Mesenchymal stem cell (in vitro differentiated cells and primary cell): ENCODE results near the gene DDX39B. TPM values are rescaled to one million over a fixed set of nuclear protein-coding genes. Genes with fewer than 3 reads are reported as not detected.
"Not testable (repeated sequence)": the region's sequence is repeated elsewhere in the genome, so short reads cannot be mapped to it uniquely, and the experiment has no call there.

ENCODE experiments used
- DNase-seq: peaks from one replicate; pipeline ENCODE4 v3.0.0-alpha.2; 2013
- H2AFZ ChIP-seq: one replicate; pipeline ENCODE4 v1.6.1; 2013; ENCODE audit warnings: low read depth, mild to moderate bottlenecking, control low read depth, inconsistent platforms, low read length, moderate library complexity
- H2AK5ac ChIP-seq: 2 replicates; pipeline ENCODE4 v1.6.1; 2013; ENCODE audit warnings: low read length, moderate library complexity, mild to moderate bottlenecking, inconsistent platforms; ENCODE audit not compliant: severe bottlenecking
- H2BK120ac ChIP-seq: one replicate; pipeline ENCODE4 v1.6.1; 2013; ENCODE audit warnings: low read depth, mild to moderate bottlenecking, inconsistent platforms, low read length, moderate library complexity
- H2BK12ac ChIP-seq, 2 experiments: one replicate each; pipeline ENCODE4 v1.6.1; 2013; ENCODE audit warnings: inconsistent platforms in 2 of 2, low read length in 2 of 2, mild to moderate bottlenecking in 2 of 2, moderate library complexity in 2 of 2, control low read depth in 1 of 2
- H2BK15ac ChIP-seq: one replicate; pipeline ENCODE4 v1.6.1; 2013; ENCODE audit warnings: mild to moderate bottlenecking, low read depth, inconsistent platforms; ENCODE audit not compliant: poor library complexity, severe bottlenecking
- H2BK5ac ChIP-seq: 2 replicates; pipeline ENCODE4 v1.6.1; 2013; ENCODE audit warnings: low read depth, mild to moderate bottlenecking, low read length, control low read depth, inconsistent platforms; ENCODE audit not compliant: poor library complexity, severe bottlenecking
- H3K14ac ChIP-seq, 2 experiments: one replicate each; pipeline ENCODE4 v1.6.1; 2013; ENCODE audit warnings: inconsistent platforms in 2 of 2, low read length in 2 of 2, control low read depth in 1 of 2, mild to moderate bottlenecking in 1 of 2, moderate library complexity in 1 of 2
- H3K18ac ChIP-seq, 2 experiments: one replicate each; pipeline ENCODE4 v1.6.1; 2013; ENCODE audit warnings: inconsistent platforms in 2 of 2, low read length in 2 of 2, control low read depth in 1 of 2, low read depth in 1 of 2, mild to moderate bottlenecking in 1 of 2
- H3K23ac ChIP-seq, 2 experiments: one replicate each; pipeline ENCODE4 v1.6.1; 2013; ENCODE audit warnings: inconsistent platforms in 2 of 2, low read length in 2 of 2, mild to moderate bottlenecking in 2 of 2, moderate library complexity in 2 of 2, control low read depth in 1 of 2
- H3K27ac ChIP-seq: 2 replicates; pipeline ENCODE4 v1.5.1; 2013; ENCODE audit warnings: mild to moderate bottlenecking, moderate library complexity, low read length, control low read depth, inconsistent platforms; ENCODE audit not compliant: poor library complexity, severe bottlenecking
- H3K27me3 ChIP-seq, 2 experiments: 2 replicates each; pipeline versions ENCODE4 v1.6.1 to v1.7.0; 2013; ENCODE audit warnings: low read length in 2 of 2, mild to moderate bottlenecking in 2 of 2, moderate library complexity in 2 of 2, control low read depth in 1 of 2, inconsistent platforms in 1 of 2; ENCODE audit not compliant: control insufficient read depth in 1 of 2, insufficient read depth in 1 of 2
- H3K36me3 ChIP-seq, 2 experiments: 2 replicates each; pipeline versions ENCODE4 v1.6.1 to v1.7.0; 2013; ENCODE audit warnings: low read length in 2 of 2, control low read depth in 1 of 2, inconsistent platforms in 1 of 2, low read depth in 1 of 2, mild to moderate bottlenecking in 1 of 2; ENCODE audit not compliant: insufficient read depth in 2 of 2, control insufficient read depth in 1 of 2
- H3K4ac ChIP-seq, 2 experiments: one replicate each; pipeline ENCODE4 v1.6.1; 2013; ENCODE audit warnings: inconsistent platforms in 2 of 2, low read length in 2 of 2, mild to moderate bottlenecking in 2 of 2, moderate library complexity in 2 of 2, control low read depth in 1 of 2, low read depth in 1 of 2
- H3K4me1 ChIP-seq: 2 replicates; pipeline ENCODE4 v1.6.1; 2013; ENCODE audit warnings: low read depth, low read length, control low read depth; ENCODE audit not compliant: control insufficient read depth, insufficient read depth
- H3K4me2 ChIP-seq: 2 replicates; pipeline ENCODE4 v1.6.1; 2013; ENCODE audit warnings: low read length, mild to moderate bottlenecking, inconsistent platforms; ENCODE audit not compliant: poor library complexity, severe bottlenecking
- H3K4me3 ChIP-seq, 2 experiments: 2 replicates each; pipeline versions ENCODE4 v1.5.1 to v1.7.0; 2013; ENCODE audit warnings: low read length in 2 of 2, mild to moderate bottlenecking in 2 of 2, control low read depth in 1 of 2, low read depth in 1 of 2; ENCODE audit not compliant: insufficient read depth in 1 of 2
- H3K79me1 ChIP-seq: replicated peaks from 2 replicates; pipeline ENCODE4 v1.6.1; 2013; ENCODE audit warnings: mild to moderate bottlenecking, control low read depth, low read length, inconsistent platforms; ENCODE audit not compliant: poor library complexity, severe bottlenecking
- H3K9ac ChIP-seq: 2 replicates; pipeline ENCODE4 v1.7.0; 2013; ENCODE audit warnings: mild to moderate bottlenecking, low read length, moderate library complexity
- H3K9me3 ChIP-seq: 2 replicates; pipeline ENCODE4 v1.7.0; 2013; ENCODE audit warnings: mild to moderate bottlenecking, low read length; ENCODE audit not compliant: control insufficient read depth
- H4K8ac ChIP-seq: one replicate; pipeline ENCODE4 v1.6.1; 2013; ENCODE audit warnings: inconsistent platforms, mild to moderate bottlenecking, low read length, moderate library complexity
- H4K91ac ChIP-seq: one replicate; pipeline ENCODE4 v1.6.1; 2013; ENCODE audit warnings: mild to moderate bottlenecking, low read length, inconsistent platforms
- WGBS: methylation state at CpG from one replicate; pipeline ENCODE4 v1.1.7; 2013; ENCODE audit warnings: mixed read lengths; 5-methylcytosine and 5-hydroxymethylcytosine counted together
- polyA plus RNA-seq, 2 experiments: library from polyadenylated mRNA; stranded (reverse); fragments of 200-250 nt; gene quantifications; one replicate each; pipeline ENCODE4 v1.2.3, GENCODE V29; 2013

The DDX39B gene
- polyA plus RNA-seq (2013, experiment 1 of 2), result 151 TPM
- polyA plus RNA-seq (2013, experiment 2 of 2), result 154 TPM

DNA sequence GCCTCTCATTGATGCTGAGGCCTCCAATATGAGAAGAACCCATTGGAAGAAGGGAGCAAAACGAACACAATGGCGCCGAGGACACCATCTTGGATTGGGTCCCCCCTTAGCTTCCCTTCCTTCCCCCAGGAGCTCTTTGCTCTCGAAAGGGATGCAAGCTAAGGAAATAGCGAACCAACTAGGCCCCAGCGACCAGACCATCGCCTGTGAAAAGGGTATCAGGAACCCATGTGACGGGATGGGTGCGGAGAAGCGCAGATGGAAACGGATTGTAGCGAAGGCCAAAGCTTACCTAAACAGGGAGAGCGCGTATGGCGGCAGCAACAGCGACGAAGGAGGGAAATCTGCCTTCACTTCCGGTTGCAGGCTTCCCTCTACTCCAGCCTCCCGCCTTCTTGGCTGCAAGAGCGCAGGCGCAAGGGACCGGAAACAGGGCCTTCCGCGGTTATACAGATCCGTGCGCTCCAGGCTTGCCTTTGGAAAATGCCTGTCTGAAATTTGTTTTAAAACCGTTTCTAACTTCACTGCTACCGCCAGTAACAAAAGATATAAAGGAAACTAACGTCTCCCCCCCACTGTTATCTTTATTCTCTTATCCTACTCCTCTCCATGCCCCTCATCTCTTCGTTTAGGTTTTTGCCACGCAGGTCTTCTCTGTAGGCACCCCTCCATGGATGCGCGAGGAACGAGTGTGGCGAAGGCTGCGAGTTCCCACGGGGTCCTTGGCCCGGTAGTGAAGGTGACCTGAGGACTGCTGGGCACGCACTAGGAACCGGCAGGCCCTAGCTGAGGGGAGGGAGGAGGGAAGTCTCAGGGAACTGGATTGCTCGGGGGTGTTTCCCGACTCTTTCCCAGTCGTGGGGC lies at the start of gene DDX39B:
DDX39B (minus strand) TSS at position 346 of the 864 bp plus-strand sequence. CDS start 1,471 bp downstream, outside the sequence.
- peak within 1 kb of the TSS; percentile 99 for H2BK5ac ChIP-seq
- H3K36me3 ChIP-seq, result peaks cover 20 to 41% of the 10 kb centered on the region in 2 experiments
- peak within 1 kb of the TSS; percentile 98 for H3K9ac ChIP-seq
- peak within 1 kb of the TSS; percentile 78 to 96 for H3K18ac ChIP-seq
- peak within 1 kb of the TSS; percentile 51 for H2BK120ac ChIP-seq
- peak within 1 kb of the TSS; percentile 87 for H4K91ac ChIP-seq
- H3K4me2 ChIP-seq, result peak within 1 kb of the TSS; percentile 78
- H3K27ac ChIP-seq, result peak within 1 kb of the TSS; percentile 96
- peak within 1 kb of the TSS; percentile 69 to 98 for H3K4ac ChIP-seq
- H2BK12ac ChIP-seq, result no peak within 1 kb of the TSS
- H3K79me1 ChIP-seq, result peaks cover 21% of the 10 kb centered on the region
- peak within 1 kb of the TSS; percentile 37 for H2BK15ac ChIP-seq
- peaks cover 25% of the 10 kb centered on the region for H3K4me1 ChIP-seq
- peak within 1 kb of the TSS in 1 of 2 experiments; percentile 42 for H3K23ac ChIP-seq
- peak within 1 kb of the TSS; percentile 66 to 95 for H3K4me3 ChIP-seq
- H3K14ac ChIP-seq, result peak within 1 kb of the TSS; percentile 19 to 68
- no peaks in the 10 kb centered on the region for H3K27me3 ChIP-seq
- H3K9me3 ChIP-seq, result no peaks in the 10 kb centered on the region
- peak within 1 kb of the TSS; percentile 67 for H4K8ac ChIP-seq
- H2AK5ac ChIP-seq, result peak within 1 kb of the TSS; percentile 54
- H2AFZ ChIP-seq, result peak within 1 kb of the TSS; percentile 36
- peak; percentile 98 for DNase-seq
- under 1% methylated on average over 43 of the region's 43 CpGs for WGBS

DNA sequence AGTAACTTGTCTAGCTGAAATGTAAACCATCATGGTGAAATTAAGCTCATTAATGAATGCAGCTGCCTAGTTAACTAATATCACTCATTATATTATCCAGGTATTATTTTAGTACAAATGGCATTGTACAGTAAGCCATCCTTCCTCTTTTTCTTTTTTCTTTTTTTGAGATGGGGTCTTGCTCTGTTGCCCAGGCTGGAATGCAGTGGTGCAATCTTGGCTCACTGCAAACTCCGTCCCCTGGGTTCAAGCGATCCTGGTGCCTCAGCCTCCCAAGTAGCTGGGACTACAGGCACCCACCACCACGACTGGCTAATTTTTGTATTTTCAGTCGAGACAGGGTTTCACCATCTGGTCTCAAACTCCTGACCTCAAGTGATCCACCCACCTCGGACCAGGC lies 48.9 kb upstream of the DDX39B start:
- H3K27me3 ChIP-seq, result peaks cover 0 to 11% of the 10 kb centered on the region in 2 experiments
- H3K4ac ChIP-seq, H4K91ac ChIP-seq, H2BK5ac ChIP-seq, H3K4me3 ChIP-seq, H4K8ac ChIP-seq, H3K14ac ChIP-seq, H3K9ac ChIP-seq, H3K79me1 ChIP-seq, H2AK5ac ChIP-seq, H3K18ac ChIP-seq, H2AFZ ChIP-seq, H2BK15ac ChIP-seq, H3K36me3 ChIP-seq, H3K9me3 ChIP-seq, H2BK12ac ChIP-seq, H3K27ac ChIP-seq, H2BK120ac ChIP-seq, H3K4me1 ChIP-seq, DNase-seq, H3K4me2 ChIP-seq, H3K23ac ChIP-seq: not testable (repeated sequence)
- 83% methylated on average over 5 of the region's 5 CpGs for WGBS

DNA sequence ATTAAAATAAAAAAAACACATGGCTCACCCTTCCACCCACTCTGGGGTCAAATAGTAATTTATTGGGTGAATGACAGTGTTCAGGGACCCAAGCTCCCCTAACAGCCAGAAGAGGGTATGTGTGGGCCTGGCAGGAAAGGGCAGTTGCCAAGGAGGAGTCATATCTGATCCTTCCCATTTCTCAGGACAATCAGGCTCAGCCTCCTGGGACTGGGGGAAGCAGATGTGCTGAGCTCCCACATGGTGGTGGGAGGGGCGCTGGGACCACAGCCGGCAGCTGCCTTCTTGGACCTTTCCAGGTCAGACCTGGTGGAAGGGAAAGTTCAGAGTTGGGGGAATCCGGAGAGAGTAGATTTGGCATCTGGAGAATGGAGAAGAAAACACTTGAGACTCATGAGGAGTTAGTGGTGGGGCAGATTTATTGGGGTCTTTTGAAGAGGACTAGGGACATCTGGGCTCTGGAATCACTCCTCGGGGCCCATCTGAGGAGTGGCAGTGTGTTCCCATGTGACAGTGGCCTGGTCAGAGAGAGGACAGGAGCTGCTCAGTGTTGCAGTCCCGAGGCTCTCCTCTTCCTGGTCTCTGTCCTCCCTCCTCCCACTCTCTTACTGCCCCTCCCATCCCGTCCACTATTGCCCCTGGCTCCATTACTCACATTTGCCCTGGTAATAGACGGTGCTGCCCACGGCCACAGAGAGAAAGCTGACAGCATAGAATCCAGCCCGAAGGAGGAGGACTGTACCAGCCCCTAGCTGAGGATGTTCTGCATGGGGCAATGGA lies 47.3 kb upstream of the DDX39B start:
- Histone ChIP-seq H3K4me1 (peaks cover 2% of the 10 kb centered on the region), H3K9me3 (no peaks in the 10 kb centered on the region), H3K18ac (no peak overlapping the region), H3K14ac (peak overlapping the region in 1 of 2 experiments; percentile 26), H3K4me3 (no peak overlapping the region), H3K4me2 (no peak overlapping the region), H3K36me3 (no peaks in the 10 kb centered on the region), H2AFZ (no peak overlapping the region), H4K8ac (no peak overlapping the region), H2BK120ac (no peak overlapping the region), H3K27ac (no peak overlapping the region), H2AK5ac (no peak overlapping the region), H3K27me3 (peaks cover 0 to 15% of the 10 kb centered on the region in 2 experiments), H3K23ac (no peak overlapping the region), H3K79me1 (no peaks in the 10 kb centered on the region), H2BK12ac (no peak overlapping the region), H3K9ac (no peak overlapping the region), H4K91ac (no peak overlapping the region), H2BK5ac (no peak overlapping the region), H3K4ac (no peak overlapping the region), H2BK15ac (no peak overlapping the region)
- WGBS, result 61% methylated on average over 9 of the region's 9 CpGs
- no peak for DNase-seq
